ENCODE results near the gene TTC6.
"Not testable (repeated sequence)": the region's sequence is repeated elsewhere in the genome, so short reads cannot be mapped to it uniquely, and the experiment has no call there.

TTC6 gene

GRCh38 chr14:37594971-37595808 is at the start of gene TTC6, which contains the start of gene FOXA1:
Gene TTC6 (plus strand): TSS chr14:37595629. CDS start chr14:37622065, 26,436 bp downstream.
Gene FOXA1 (minus strand): TSS chr14:37595249. CDS start chr14:37594972, 277 bp downstream.
- no peak for DNase-seq

- DNase-seq = no peak
Observed at GRCh38 chr14:37546621-37547447, 48.6 kb upstream of the TTC6 start.

GRCh38 chr14:37550511-37550910 is 44.9 kb upstream of the TTC6 start:
- DNase-seq = no peak

- no peak for DNase-seq
Observed at GRCh38 chr14:37551119-37551518, 44.3 kb upstream of the TTC6 start.

GRCh38 chr14:37553935-37554550 is 41.4 kb upstream of the TTC6 start:
- no peak for DNase-seq

GRCh38 chr14:37555596-37555995 is 39.8 kb upstream of the TTC6 start:
- DNase-seq = not testable (repeated sequence)

- no peak for DNase-seq
Observed at GRCh38 chr14:37558740-37559139, 36.7 kb upstream of the TTC6 start.

- DNase-seq = no peak
Observed at GRCh38 chr14:37559386-37559785, 36.0 kb upstream of the TTC6 start.

GRCh38 chr14:37563189-37563588 is 32.2 kb upstream of the TTC6 start:
- no peak for DNase-seq

GRCh38 chr14:37565550-37565949 is 29.9 kb upstream of the TTC6 start:
- DNase-seq = no peak

GRCh38 chr14:37566811-37567371 is 28.5 kb upstream of the TTC6 start:
- DNase-seq = no peak

GRCh38 chr14:37569729-37570128 is 25.7 kb upstream of the TTC6 start:
- DNase-seq = no peak

- no peak for DNase-seq
Observed at GRCh38 chr14:37571391-37571790, 24.0 kb upstream of the TTC6 start.

- DNase-seq = no peak
Observed at GRCh38 chr14:37573356-37573755, 22.1 kb upstream of the TTC6 start.

- no peak for DNase-seq
Observed at GRCh38 chr14:37579274-37579673, 16.2 kb upstream of the TTC6 start.

- DNase-seq = no peak
Observed at GRCh38 chr14:37580146-37580545, 15.3 kb upstream of the TTC6 start.

- no peak for DNase-seq
Observed at GRCh38 chr14:37583358-37584210, 11.8 kb upstream of the TTC6 start.

GRCh38 chr14:37584211-37585100 is 11.0 kb upstream of the TTC6 start:
- DNase-seq = no peak

- DNase-seq = no peak
Observed at GRCh38 chr14:37585101-37585511, 10.3 kb upstream of the TTC6 start.

GRCh38 chr14:37585971-37586796 is 9.2 kb upstream of the TTC6 start:
- DNase-seq = no peak
